K562 (cell line): ENCODE data around the gene AJUBA. TPM values are rescaled to one million over a fixed set of nuclear protein-coding genes. Genes with fewer than 3 reads are reported as not detected.

ENCODE experiments used
- ATAC-seq: fragments of 200-7000 bp; cut with Tn5 transposase; 3 replicates; pipeline ENCODE4 v1.9.1; 2020; ENCODE audit warnings: moderate library complexity
- BruUV-seq: library from RNA; stranded (reverse); fragments of 400-500 nt; replicated peaks from 2 replicates; lab custom pipeline; 2021; lab: Mats Ljungman, UMichigan
- CTCF ChIA-PET: fragments of 300-600 bp; formaldehyde crosslinking; extraction: SDS; loops from one replicate; lab custom pipeline; 2021; ENCODE audit warnings: low intra/inter-chr PET ratio; lab: Yijun Ruan, JAX
- POLR2A ChIA-PET: fragments of 300-600, 350-650 bp; sonication (Branson Sonifier 250); formaldehyde crosslinking; extraction: SDS; loops from one replicate; lab custom pipeline; 2021; ENCODE audit warnings: antibody characterized with exemption, inconsistent platforms; lab: Yijun Ruan, JAX
- DNase-seq, 4 experiments: peaks; one replicate each; pipeline versions ENCODE4 v3.0.0 to v3.0.0-alpha.2; 2011 to 2018; ENCODE audit warnings: low spot score in 3 of 4, mixed read lengths in 3 of 4; ENCODE audit errors: extremely low read depth in 1 of 4
- FAIRE-seq: peaks from 2 replicates; lab custom pipeline; 2011; peaks lifted over from hg19 to GRCh38; lab: Jason Lieb, UNC
- H2AFZ ChIP-seq: 2 replicates; pipeline ENCODE4 v1.6.0; 2011; ENCODE audit warnings: low read depth, low read length, control low read depth, inconsistent platforms
- H3K27ac ChIP-seq: fragments of 200-600 bp; 3 replicates; pipeline ENCODE4 v1.8.0; 2011; ENCODE audit warnings: low read depth, mild to moderate bottlenecking, control low read depth, inconsistent platforms, low read length, moderate library complexity, mixed read lengths; ENCODE audit errors: extremely low read depth
- H3K27me3 ChIP-seq, 2 experiments: fragments of 300-600 bp in 1 of 2; 2 replicates in 1 of 2; 3 replicates in 1 of 2; pipeline versions ENCODE4 v1.6.0 to v1.8.0; 2011; ENCODE audit warnings: inconsistent platforms in 2 of 2, low read length in 2 of 2, mild to moderate bottlenecking in 1 of 2, mixed read lengths in 1 of 2, moderate library complexity in 1 of 2; ENCODE audit not compliant: control insufficient read depth in 2 of 2, insufficient read depth in 2 of 2
- H3K36me3 ChIP-seq: fragments of 300-600 bp; 3 replicates; pipeline ENCODE4 v1.8.0; 2011; ENCODE audit warnings: mild to moderate bottlenecking, low read length, inconsistent platforms; ENCODE audit not compliant: control insufficient read depth, insufficient read depth
- H3K4me1 ChIP-seq, 2 experiments: fragments of 200-600 bp in 1 of 2; replicated peaks in 1 of 2; 2 replicates in 1 of 2; 3 replicates in 1 of 2; pipeline versions ENCODE4 v1.5.1 to v1.8.0; 2011; ENCODE audit warnings: inconsistent platforms in 2 of 2, low read length in 2 of 2, mild to moderate bottlenecking in 1 of 2, mixed read lengths in 1 of 2, moderate library complexity in 1 of 2; ENCODE audit not compliant: control insufficient read depth in 2 of 2, insufficient read depth in 2 of 2
- H3K4me2 ChIP-seq: 2 replicates; pipeline ENCODE4 v1.6.1; 2011; ENCODE audit warnings: low read length, control low read depth, inconsistent platforms, mixed read lengths; ENCODE audit not compliant: insufficient read depth
- H3K4me3 ChIP-seq: fragments of 200-600 bp; sonication (generic), shearing (Covaris generic); 2 replicates; pipeline ENCODE4 v1.5.1; 2016; ENCODE audit warnings: control low read depth, inconsistent platforms
- H3K79me2 ChIP-seq: fragments of 200-600 bp; 3 replicates; pipeline ENCODE4 v1.8.0; 2011; ENCODE audit warnings: low read length, inconsistent platforms; ENCODE audit not compliant: control insufficient read depth, insufficient read depth
- H3K9ac ChIP-seq, 2 experiments: 2 replicates each; pipeline versions ENCODE4 v1.6.0 to v1.6.1; 2011; ENCODE audit warnings: low read depth in 2 of 2, low read length in 2 of 2, control low read depth in 1 of 2, inconsistent platforms in 1 of 2, mild to moderate bottlenecking in 1 of 2, mixed read lengths in 1 of 2; ENCODE audit not compliant: insufficient read depth in 1 of 2
- H3K9me1 ChIP-seq: one replicate; pipeline ENCODE4 v1.6.0; 2011; ENCODE audit warnings: inconsistent platforms, mild to moderate bottlenecking, low read length, moderate library complexity; ENCODE audit not compliant: control insufficient read depth, insufficient read depth
- H3K9me3 ChIP-seq: replicated peaks from 2 replicates; pipeline ENCODE4 v1.5.1; 2011; ENCODE audit warnings: low read depth, low read length, inconsistent platforms; ENCODE audit not compliant: control insufficient read depth, insufficient read depth
- H4K20me1 ChIP-seq: replicated peaks from 2 replicates; pipeline ENCODE4 v1.6.1; 2011; ENCODE audit warnings: low read length, inconsistent platforms, mixed read lengths; ENCODE audit not compliant: control insufficient read depth, insufficient read depth
- FOXJ2 ChIP-seq: fragments of 200-800 bp; sonication (Bioruptor generic); IDR thresholded peaks from 2 replicates; pipeline ENCODE4 v1.6.1; 2016; ENCODE audit warnings: missing genetic modification characterization, missing compliant biosample characterization
- MEIS2 ChIP-seq: fragments of 450-650 bp; IDR thresholded peaks from 2 replicates; pipeline ENCODE4 v1.6.1; 2014; ENCODE audit warnings: mild to moderate bottlenecking; ENCODE audit not compliant: partially characterized antibody
- PBX2 ChIP-seq, 2 experiments: IDR thresholded peaks in 1 of 2; conservative IDR thresholded peaks in 1 of 2; 2 replicates each; pipeline ENCODE4 v1.6.1; 2016; ENCODE audit warnings: low read depth in 2 of 2, mild to moderate bottlenecking in 1 of 2, missing compliant biosample characterization in 1 of 2, missing genetic modification characterization in 1 of 2, moderate library complexity in 1 of 2
- PREB ChIP-seq: sonication (generic); formaldehyde crosslinking; IDR thresholded peaks from 2 replicates; pipeline ENCODE4 v1.8.1; 2023; ENCODE audit warnings: mild to moderate bottlenecking, missing genetic modification reagents
- SNIP1 ChIP-seq: fragments of 450-650 bp; IDR thresholded peaks from 2 replicates; pipeline ENCODE4 v1.7.1; 2017; ENCODE audit warnings: low read depth, mild to moderate bottlenecking
- ZSCAN32 ChIP-seq: fragments of 450-650 bp; formaldehyde crosslinking; IDR thresholded peaks from 2 replicates; pipeline ENCODE4 v1.4.0; 2020; ENCODE audit warnings: mild to moderate bottlenecking, moderate library complexity
- WGBS: fragments of 100-300 bp; shearing (Covaris generic); methylation state at CpG from one replicate; pipeline ENCODE4 v1.1.6; 2016; ENCODE audit warnings: low coverage, mixed read lengths; ENCODE audit not compliant: insufficient coverage; ENCODE audit errors: missing lambda C conversion rate; 5-methylcytosine and 5-hydroxymethylcytosine counted together
- in situ Hi-C: fragments of 300-500 bp; cut with MboI; formaldehyde crosslinking; loops from 4 replicates; pipeline ENCODE4 v1.15.0; 2018; ENCODE audit warnings: inconsistent platforms, mixed read lengths
- intact Hi-C: fragments of 100-400 bp; cut with micrococcal nuclease; formaldehyde crosslinking; loops from 2 replicates; pipeline ENCODE4 v1.14.2; 2022
- polyA plus RNA-seq, 8 experiments: library from polyadenylated mRNA; depleted of rRNA in 4 of 8; stranded (reverse) in 5 of 8; unstranded in 3 of 8; fragments of >200 nt; fragmentation: Nextera tagmentation in 2 of 8; fragmentation: Illumina TruSeq in 1 of 8; extraction: Ambion mirVana in 2 of 8; extraction: Trizol in 1 of 8; gene quantifications; 2 replicates each; pipeline versions ENCODE4 v1.2.1 to v1.2.3, GENCODE V29; 2011 to 2014; ENCODE audit warnings: inconsistent platforms in 1 of 8, missing spikeins in 1 of 8
- total RNA-seq, 7 experiments: library from RNA; depleted of rRNA in 6 of 7; stranded (reverse); fragments of >200 nt in 6 of 7; fragmentation: Illumina TruSeq in 2 of 7; extraction: Trizol in 2 of 7; gene quantifications; 2 replicates each; pipeline versions ENCODE4 v1.2.1 to v1.2.3, GENCODE V29; 2011 to 2021; ENCODE audit warnings: low replicate concordance in 1 of 7

The AJUBA gene
- total and polyA plus RNA-seq, 9 of the 15 experiments (the other 6 are each of a cell fraction or from before 2014, with no cell fraction given), result 0.73 to 4.7 (median 2.8) TPM

- peak overlapping the region; percentile 81 for H2AFZ ChIP-seq
- CTCF ChIA-PET, result no interaction called here
- no TSS peak for BruUV-seq
- ATAC-seq, result no peak
- TF ChIP-seq SNIP1 (no peak), PBX2 (CRISPR knock-in tag; IDR thresholded peaks at IDR 0.05; ENCODE audit: low read depth) (no peak), PBX2 (tag; conservative IDR thresholded peaks at IDR 0.05; ENCODE audit: low read depth) (no peak), MEIS2 (peak; percentile 4), FOXJ2 (tag) (no peak), PREB (CRISPR knock-in tag) (no peak), ZSCAN32 (no peak)
- FAIRE-seq, result no peak
- H4K20me1 ChIP-seq, result no peaks in the 10 kb centered on the region
- in situ Hi-C loops, result no loop called here
- WGBS, result 46% methylated on average over 6 of the region's 6 CpGs
- POLR2A ChIA-PET, result interaction anchor here (4.0 kb wide), 1 partner anchor 9 kb away, joined by 44 read pairs; no protein-coding TSS in a partner anchor
- intact Hi-C loops, result no loop called here
- H3K4me1 ChIP-seq, result peaks cover 6 to 29% of the 10 kb centered on the region in 2 experiments; a peak in 4 of 5 replicates
- peak overlapping the region; percentile 40 for H3K27ac ChIP-seq
- no peaks in the 10 kb centered on the region for H3K36me3 ChIP-seq
- peaks cover 16% of the 10 kb centered on the region for H3K79me2 ChIP-seq
- H3K4me3 ChIP-seq, result no peak overlapping the region
- no peaks in the 10 kb centered on the region for H3K9me3 ChIP-seq
- DNase-seq, result peak in 1 of 4 experiments; percentile 29
- H3K9ac ChIP-seq, result 0 out of 4 replicates have a peak overlapping the region, but pooled peaks of 1 of the 2 experiments have one; percentile 1
- H3K4me2 ChIP-seq, result peak overlapping the region; percentile 14; the same call in 1 of the 2 replicates
- H3K9me1 ChIP-seq, result no peaks in the 10 kb centered on the region
- H3K27me3 ChIP-seq, result no peaks in the 10 kb centered on the region
Observed at GRCh38 chr14:23013054-23013748, 30.9 kb upstream of the AJUBA start.
